Stimulated activated CD8-positive, alpha-beta memory T cell treated with anti-CD3 and anti-CD28 coated beads, Interleukin-15, amount 100 ng/mL, for 24 hours (primary cell): ENCODE data around the gene COL5A1.

Source experiments
- DNase-seq: peaks from one replicate; pipeline ENCODE4 v3.0.0-alpha.2; 2020; ENCODE audit warnings: low read depth

COL5A1 gene

DNA sequence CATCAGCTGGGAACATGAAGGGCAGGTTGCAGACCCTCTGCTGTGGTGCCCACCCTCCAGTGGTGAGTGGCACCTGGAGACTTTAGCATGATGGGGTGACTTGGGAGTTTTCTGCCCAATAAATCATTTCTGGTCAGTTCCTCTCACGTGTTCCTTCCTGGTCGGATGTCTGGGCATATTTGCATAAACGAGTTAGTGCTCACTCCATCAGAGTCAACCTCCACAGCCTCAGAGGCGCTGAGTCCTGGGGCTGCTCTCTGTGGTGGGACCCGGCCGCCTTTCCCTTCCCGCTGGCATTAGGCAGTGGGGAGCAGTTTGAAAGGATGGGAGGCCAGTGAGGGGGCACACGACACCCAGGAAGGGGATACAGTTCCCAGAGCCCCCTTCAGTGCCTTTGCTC, 125.0 kb downstream of the COL5A1 start:
- DNase-seq: no peak

DNA sequence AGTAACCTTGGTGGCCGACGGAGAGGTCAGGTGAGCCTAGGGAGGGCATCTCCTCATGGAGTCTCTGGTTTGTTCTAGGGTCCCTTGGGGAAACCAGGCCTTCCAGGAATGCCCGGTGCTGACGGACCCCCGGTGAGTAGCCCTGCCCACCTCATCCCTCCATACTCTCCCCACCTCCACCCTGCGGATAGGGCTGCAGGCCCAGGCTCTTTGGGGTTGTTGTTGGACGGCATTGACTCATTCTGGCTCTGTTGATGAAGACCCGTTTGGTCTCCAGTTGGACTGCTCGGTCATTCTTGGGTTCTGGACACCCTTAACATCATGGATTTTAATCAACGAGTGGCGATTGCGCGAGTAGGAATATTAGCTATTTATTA, 126.7 kb downstream of the COL5A1 start:
- DNase-seq: no peak

DNA sequence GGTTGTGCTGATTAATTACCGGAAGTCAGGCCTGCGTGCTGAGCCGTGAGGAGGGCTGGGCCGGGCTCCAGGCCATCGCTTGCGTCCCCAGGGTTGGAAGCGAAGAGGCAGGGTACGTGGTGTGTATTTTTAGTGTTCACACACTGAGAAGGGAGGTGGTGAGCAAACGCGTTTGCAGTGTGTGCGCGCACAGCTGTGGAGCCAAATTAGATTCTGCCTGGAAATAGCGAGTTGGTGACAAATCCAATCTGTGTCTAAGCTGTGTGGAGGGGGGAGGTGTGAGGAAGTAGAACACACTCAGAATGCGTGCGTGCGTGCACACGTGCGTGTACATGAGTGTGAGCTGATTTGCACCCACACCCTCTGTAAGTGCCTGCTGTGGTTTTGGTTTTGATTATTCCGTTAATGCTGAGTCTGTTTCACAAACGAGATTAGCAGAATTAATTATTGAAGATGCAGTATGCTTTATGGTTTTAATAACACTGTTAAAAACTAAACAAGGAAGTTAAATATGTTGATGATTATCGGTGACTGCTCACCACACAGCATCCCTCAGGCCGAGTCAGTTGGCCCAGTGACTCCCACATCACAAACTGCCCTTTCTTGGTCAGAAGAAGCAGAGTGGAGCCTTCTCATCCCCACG, 127.2 kb downstream of the COL5A1 start:
- DNase-seq: no peak

DNA sequence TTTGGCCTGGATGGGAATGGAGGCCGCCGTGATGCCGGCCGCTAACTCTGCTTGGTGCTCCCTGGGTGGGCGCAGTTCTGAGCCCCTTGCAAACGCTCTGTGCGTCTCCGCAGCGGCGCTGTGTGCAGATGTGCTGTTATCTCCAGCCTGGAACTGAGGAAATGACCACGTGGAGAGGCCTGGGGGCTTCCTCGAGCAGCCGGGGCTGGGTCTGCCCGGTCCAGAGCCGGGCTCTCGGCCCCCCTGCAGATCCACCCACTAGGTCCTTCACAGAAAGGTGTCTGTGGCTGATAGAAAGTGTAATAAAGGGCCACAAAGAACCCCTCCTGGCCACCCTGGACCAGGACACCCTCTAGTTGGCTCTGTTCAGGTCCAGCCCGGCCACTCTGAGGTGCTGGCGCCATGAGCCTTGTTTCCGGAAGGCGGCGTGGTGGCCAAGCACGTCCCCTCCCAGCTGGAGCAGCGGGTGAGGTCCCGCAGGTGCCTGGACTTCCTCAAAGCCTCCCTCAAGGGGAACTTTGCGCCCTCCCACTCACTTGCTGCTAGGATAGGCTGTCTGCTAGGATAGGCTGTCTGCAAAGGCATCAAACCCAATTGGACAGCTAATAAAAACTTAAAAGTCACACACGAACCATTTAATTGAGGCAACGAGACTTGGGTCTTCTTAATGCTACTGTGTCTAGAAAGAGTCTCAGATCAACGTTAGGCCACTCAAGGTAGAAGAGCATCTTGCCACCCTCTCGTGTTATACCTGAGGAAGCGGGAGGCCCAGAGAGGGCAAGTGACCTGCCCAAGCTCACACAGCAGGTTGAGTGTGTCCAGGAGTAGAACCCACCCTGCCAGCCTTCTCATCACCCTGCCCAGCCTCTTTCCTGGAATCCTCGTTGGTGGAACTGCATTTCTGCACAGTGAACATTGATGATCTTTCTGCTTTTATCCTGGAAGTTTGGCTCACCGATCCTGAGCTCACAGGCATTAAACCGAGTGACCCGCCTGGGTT, 129.7 kb downstream of the COL5A1 start:
- no peak for DNase-seq

DNA sequence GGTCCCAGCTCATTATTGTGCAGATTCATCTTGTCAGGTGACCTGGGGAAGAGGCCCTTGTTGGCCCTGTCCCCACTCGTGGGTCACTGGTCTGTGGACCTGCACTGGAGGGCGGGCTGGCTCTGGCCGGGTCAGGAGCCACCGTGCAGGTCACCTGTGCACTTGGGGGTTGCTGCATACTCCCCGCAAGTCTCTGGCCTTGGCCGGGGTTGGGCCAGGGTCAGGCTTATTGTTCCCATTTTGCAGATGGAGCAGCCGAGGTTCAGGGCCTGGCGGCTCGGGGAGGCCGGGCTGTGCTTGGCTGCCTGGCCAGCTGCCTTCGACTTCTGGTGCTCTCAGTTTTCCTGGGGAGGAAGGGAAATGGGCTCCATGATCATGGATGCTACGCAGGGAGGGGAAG, 130.7 kb downstream of the COL5A1 start:
- DNase-seq: no peak

DNA sequence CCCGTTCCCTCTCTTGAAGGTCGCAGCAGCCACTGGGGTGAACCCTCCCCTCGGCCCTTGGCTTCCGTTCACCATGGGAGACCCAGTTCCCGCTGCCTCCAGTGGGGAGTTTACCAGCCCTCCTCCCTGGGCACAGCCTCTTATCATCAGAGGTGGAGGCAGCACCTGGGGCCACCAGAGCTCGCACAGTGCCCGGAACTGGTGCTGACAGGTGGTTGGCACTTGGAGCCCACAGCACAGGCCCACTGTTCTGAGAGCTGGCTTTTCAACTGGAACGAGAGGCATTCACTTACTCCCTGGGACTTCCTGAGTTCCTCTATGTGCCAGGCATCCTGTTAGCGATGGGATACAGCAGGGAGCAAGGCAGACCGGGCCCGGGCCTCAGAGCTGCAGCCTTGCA, 132.2 kb downstream of the COL5A1 start:
- DNase-seq: no peak

DNA sequence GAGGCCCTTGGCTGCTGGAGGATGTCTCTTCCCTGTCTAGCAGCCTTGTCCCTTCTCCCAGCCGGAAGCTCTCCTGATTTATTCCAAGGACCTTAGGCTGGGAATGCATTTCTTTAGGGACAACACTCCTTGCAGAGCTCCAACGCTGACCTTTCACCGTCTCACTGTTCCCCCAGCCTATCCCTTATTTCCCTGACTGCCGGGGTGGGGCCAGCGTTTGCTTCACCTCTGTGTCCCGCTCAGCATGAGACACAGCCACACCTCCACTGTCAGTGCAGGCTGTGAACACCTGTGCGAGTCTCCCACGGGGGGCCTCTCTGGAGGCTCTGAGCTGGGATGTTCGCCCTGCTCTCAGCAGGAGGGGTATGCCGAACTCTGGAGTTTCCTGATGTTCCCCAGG, 132.8 kb downstream of the COL5A1 start:
- no peak for DNase-seq

DNA sequence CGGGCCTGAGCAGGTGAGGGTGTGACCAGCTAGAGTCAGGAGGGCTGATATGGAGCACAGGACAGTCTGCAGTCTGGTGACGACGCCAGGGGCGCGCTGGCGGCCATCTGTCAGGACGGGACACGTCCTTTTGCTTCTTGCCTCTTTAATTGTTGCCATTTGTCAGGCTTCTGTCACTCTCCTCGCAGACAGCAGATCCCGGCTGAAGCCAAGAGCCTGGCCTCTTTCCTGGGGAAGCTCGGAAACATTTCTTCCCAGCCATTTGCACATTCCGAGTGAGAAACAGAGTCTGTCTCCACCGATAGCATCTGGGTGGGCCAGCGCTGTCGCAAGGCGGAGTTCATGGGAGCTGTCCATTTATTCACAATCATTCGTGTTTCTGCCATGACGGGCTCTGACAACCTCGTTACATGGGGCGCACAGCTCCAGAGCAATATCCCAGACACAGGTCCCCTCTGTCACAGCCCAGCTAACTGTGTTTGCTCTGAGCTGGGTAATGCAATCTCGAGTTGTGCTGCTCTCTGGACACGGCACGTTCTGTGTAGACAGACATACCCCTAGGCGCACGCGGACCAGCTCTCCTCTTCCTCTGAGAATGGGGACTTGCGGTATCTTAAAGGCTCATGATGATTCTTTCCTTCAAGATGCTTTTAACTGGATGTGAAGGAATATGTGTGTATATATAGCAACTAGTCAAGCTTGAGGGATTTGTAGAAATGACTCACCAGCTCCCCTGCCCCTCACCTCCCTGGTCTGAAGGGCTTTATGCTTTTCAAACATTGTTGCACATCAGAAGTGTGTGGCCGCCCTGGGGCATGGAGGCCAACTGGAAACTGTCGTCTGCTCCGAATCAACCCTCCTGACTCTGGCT, 133.7 kb downstream of the COL5A1 start:
- no peak for DNase-seq

DNA sequence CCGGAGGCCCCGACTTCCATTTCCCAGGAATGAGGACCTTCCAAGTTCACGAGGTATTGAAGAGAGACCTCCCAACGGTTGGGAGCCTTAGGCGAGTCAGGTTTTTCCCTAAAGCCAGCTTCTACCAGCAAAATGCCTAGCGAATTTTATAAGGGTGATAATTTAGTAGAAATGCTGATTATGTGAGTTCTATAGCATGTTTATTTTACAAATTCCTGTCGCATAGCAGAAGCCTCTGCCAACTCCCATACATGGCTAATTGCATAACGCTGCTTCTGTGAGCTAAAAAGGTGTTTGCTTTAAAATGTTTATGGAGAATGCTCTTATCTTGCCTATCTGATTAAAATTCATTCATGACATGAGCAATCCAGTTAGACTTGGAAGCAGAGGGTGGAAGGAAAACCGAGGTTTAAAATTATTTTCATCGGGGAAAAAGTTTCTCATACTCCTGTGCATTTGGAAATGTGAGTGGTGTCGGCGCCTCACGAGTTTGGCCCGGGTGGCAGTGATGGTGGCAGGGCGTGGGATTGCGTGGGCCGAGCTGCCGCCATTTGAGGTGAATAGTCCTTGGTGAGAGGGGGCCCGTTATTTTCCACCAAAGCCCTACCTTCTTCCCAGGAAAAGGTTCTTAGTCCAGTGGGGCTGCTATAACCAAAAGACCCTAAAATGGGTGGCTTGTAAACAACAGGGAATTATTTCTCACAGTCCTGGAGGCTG, 134.6 kb downstream of the COL5A1 start:
- no peak for DNase-seq

DNA sequence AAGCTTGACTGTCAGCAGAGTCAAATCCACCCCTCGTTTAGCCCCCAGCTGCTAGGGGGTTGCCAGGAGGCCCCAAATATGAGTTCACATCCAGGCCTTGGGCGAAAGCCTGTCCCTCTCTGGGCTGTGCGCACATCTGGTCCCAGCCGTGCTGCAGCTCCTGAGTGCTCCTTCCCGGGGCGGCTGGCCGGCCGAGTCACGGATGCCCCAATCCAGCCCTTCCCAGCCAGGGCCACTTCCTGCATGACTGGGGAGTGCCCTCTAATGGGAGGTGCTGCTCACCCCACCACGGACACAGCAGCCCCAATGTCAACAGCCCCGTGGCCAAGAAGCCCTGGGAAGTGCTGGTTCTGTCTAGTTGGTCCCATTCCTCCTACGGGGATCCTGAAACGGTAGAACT, 135.6 kb downstream of the COL5A1 start:
- no peak for DNase-seq

DNA sequence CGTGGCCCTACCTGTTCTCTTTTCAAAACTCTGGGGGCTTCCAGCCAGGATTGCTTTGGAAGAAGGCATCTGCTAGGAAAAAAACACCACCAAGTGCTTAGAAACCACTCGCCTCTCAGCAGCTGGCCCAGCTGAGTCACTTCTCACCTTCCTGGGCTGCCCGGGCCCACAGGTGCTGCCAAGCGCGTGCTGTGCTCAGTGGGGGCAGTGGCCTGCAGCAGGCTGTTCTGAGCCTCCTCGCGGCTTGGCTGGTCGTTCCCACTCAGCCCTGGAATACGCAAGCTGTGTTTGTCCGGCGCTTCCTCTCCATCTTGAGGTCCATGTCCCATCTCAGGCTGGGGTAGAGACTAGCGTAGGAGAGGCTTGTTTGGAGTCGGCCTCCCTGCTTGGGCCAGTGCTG, 136.6 kb downstream of the COL5A1 start:
- DNase-seq: no peak

DNA sequence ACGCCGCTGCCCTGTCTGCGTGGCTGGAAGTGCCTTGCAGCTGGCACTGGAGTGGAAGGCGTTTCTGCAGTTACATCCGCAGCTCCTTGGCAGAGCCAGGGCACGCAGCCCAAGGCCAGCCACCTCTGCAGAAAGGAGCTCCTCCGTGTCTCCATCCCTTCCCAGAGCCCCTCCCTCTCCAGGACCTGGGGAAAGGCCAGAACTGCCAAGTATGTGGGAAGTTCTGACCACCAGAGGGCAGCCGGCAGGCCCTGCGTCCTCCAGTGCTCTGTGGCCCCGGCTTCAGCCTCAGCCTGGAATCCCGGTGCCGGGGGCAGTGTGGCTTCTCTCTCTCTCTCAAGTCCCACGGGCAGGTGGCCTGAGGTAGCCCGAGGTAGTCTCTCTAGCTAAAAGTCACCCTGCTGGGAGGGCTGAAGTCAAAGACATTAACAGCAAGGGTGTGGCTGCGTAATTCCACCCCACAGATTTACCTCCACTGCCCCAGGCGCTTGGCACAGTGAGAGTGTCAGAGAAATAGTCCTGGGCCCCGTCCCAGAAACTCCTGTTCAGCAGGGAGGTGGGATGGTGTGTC, 137.3 kb downstream of the COL5A1 start:
- DNase-seq: no peak

DNA sequence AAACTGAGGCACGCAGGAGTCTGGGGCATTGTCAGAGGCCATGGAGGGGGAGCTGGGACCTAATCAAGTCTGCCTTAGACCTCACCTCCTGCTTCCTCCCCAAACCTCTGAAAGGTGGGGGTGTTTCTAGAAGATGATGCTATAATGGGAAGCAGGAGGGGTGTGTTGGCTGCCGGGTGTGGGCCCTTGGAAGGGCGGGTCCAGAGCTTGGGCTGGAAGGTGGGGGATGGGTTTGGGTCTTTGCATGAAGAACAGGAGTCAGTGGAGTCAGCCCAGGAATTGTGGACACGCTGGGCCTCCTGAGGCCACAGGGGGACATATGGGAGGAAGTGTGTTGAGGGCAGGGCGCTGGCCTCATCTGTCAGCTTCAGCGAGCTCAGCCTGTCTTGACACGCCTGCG, 138.0 kb downstream of the COL5A1 start:
- DNase-seq: no peak

DNA sequence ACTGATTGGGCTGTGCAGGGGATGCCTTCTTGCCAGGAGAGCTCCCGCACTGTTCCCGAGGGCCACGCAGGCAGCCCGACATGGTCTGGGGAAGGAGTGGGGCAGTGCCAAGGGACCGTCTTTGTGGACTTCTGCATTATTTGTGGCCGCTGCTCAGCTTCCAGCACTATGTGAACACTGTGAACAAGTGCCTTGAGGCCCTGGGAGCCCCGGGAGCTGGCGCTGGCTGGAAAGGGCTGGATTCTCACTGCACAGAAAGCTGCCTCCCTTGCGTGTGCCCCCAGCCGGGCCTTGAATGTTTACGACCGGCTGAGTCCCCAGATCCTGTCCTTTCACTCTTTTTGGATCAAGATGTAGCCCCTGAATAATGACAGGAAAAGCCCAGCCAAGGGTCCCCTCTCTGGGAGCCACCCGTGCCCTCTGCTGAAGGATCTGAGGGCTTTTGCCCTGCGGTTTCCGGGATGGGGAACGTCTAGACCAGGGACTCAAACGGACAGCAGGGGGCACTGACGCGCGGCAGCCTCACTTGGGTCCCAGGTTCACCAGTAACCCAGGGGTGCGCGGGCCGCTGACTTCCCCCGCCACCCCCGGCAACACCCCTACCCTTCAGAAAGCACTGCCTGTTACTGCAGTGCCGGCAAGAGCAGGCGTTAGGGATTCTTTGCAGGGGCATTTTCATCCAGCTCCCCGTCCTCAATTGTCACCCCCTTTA, 140.1 kb downstream of the COL5A1 start:
- DNase-seq: no peak

DNA sequence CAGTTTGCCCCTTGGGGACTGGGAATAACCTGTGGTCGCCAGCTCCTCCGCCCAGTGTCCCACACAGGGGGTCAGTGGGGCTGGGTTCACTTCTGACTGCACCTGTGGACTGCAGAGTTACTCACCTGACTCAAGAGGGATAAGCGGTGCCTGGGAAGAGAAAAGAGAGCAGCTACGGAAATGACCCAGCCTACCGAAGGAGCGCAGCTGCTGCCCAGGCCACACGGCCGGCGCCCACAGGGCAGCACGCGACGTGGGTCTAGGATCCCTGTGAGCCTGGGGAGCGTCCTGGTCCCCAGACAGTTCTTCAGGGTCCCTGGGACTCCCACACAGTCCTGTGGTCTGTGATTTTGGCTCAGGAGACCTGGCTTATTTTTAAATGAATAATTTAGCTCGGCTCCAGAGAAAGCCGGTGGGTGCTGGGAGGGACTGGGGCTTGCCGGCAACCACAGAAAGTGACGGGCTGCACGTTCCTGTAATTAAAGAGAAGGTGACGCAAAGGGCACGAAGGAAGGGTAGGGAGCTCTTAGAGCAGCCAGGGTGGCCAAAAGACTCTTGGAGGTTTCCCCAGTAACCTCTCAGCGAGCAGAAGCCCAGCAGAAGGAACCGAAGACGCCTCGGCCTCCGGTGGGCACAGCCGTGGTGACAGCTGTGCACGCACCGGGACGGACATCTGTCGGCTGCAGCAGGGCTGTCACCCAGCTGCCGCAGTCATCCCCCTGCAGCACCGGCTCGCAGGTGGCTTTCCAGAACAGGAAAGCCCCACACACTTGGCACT, 141.5 kb downstream of the COL5A1 start:
- DNase-seq: no peak

DNA sequence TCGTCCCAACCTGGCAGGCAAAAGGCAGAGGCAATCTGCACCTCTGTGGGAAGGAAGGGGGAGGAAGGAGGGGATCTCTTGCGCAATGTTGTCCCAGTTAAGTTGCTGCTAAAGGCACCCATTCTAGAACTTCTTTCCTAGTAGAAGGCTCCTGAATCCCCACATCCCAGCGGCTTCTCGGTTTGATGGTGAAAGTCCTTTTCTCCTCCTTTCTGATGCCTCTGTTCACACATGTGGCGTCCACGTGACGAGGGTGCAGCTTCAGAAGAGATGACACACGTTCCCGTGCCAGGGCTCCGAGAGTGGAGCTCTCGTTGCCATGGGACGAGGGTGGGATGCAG, 142.1 kb downstream of the COL5A1 start:
- no peak for DNase-seq

DNA sequence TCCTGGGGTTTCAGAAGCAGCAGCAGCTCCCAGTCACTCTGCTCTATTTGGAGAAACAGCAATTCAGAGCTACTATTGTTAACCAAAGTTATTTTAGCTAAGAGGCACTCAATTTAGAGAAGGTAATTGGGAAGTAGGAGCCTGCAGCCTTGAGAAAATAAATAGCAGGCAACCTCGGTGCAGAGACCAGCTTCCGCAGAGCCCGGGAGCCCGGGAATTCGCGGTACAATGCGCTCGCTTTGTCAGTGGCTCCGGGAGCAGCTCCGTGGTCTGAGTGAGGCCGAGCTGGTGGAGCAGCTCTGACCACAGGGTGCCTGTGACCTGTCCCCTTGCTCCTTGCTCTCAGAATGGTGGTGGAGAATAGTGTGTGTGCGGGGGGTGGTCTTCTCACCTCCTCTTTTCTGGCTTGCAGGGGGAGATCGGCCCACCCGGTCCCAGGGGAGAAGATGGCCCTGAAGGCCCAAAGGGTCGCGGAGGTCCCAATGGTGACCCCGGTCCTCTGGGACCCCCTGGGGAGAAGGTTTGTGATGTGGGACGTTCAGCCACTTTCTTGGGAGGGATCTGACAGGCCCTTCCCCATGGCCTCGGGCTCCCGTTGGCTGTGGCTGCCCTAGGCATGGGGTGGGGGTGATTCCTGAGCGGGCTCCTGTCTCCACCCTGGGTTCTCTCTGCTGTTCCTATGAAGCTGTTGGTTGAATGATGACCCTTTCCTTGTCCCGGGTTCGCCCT, 143.1 kb downstream of the COL5A1 start:
- DNase-seq: no peak

DNA sequence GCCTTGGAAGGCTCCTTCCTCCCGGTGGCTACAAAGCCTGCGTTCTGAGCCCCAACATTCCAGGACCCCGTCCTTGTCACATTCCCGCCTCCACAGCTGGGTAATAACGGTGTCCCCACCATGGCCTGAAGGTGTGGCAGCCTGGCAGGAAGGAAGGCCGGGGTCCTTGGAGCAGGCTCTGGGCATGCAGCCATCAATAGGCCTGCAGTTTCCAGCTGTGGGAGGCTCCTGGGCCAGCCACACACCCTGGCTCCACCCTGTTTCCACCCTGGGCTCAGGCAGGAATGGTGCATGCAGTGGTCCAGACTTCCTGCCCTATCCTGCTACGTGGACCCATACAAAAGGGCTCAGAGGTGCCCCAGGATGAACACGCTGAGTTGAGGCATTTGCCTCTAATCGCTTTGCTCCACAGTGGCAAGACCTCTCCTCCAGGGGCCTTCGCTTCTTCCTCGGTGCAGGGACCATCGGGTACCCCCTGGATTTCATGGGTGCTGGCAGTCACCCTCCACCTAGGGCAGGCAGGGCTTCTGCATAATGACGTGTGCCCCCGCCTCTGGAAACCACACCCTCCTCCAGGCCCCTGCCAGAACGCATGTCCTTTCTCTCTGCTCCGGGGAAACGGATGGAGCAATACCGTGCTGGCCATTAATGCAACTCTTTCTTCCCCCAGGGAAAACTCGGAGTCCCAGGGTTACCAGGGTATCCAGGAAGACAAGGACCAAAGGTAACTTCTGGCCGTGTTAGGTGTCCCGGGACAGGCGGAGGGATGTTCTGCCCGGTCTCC, 143.9 kb downstream of the COL5A1 start:
- no peak for DNase-seq
